Stimulated activated naive CD4-positive, alpha-beta T cell treated with Interleukin-2 at 50 U/mL for 16 hours (primary cell): Measurements from ENCODE around the gene HNRNPL.

ENCODE experiments used
- DNase-seq: peaks from one replicate; lab custom pipeline; 2025; lab: John Stamatoyannopoulos, UW

HNRNPL gene

GRCh38 chr19:38845374-38846024, 4.3 kb downstream of the HNRNPL start:
- no peak for DNase-seq

GRCh38 chr19:38844093-38844686, 5.6 kb downstream of the HNRNPL start:
- DNase-seq = no peak

GRCh38 chr19:38843175-38843758, 6.5 kb downstream of the HNRNPL start:
- DNase-seq = no peak

- peak; percentile 37 for DNase-seq
Observed at GRCh38 chr19:38842439-38843174, 7.2 kb downstream of the HNRNPL start.

GRCh38 chr19:38841787-38842438, 7.9 kb downstream of the HNRNPL start:
- peak; percentile 30 for DNase-seq

GRCh38 chr19:38841180-38841766, 8.5 kb downstream of the HNRNPL start:
- no peak for DNase-seq

- DNase-seq = no peak
Observed at GRCh38 chr19:38840583-38840968, 9.2 kb downstream of the HNRNPL start.

- DNase-seq = no peak
Observed at GRCh38 chr19:38839816-38840582, 9.8 kb downstream of the HNRNPL start.

- no peak for DNase-seq
Observed at GRCh38 chr19:38838986-38839761, 10.6 kb downstream of the HNRNPL start.

- DNase-seq = peak; percentile 47
Observed at GRCh38 chr19:38838208-38838985, 11.4 kb downstream of the HNRNPL start.

- no peak for DNase-seq
Observed at GRCh38 chr19:38837656-38838121, 12.1 kb downstream of the HNRNPL start.

- no peak for DNase-seq
Observed at GRCh38 chr19:38836983-38837626, 12.7 kb downstream of the HNRNPL start.

GRCh38 chr19:38836159-38836982, 13.4 kb downstream of the HNRNPL start:
- no peak for DNase-seq

- DNase-seq = no peak
Observed at GRCh38 chr19:38834590-38834989, 15.2 kb downstream of the HNRNPL start.

GRCh38 chr19:38834104-38834490, 15.7 kb downstream of the HNRNPL start:
- DNase-seq = no peak

- no peak for DNase-seq
Observed at GRCh38 chr19:38833092-38833425, 16.7 kb downstream of the HNRNPL start.

GRCh38 chr19:38831142-38831605, 18.6 kb downstream of the HNRNPL start:
- DNase-seq = peak; percentile 14
